Upper lobe of right lung (tissue), 1 donor: ENCODE results near the gene ACKR1. TPM values are rescaled to one million over a fixed set of nuclear protein-coding genes. Genes with fewer than 3 reads are reported as not detected.

Source experiments
- ATAC-seq: fragments of 200-7000 bp; cut with Tn5 transposase; one replicate; pipeline ENCODE4 v1.9.1; 2020; ENCODE audit warnings: mild to moderate bottlenecking, moderate library complexity
- DNase-seq: peaks from one replicate; pipeline ENCODE4 v3.0.0-alpha.2; 2020
- H3K27ac ChIP-seq: fragments of 200-600 bp; one replicate; pipeline ENCODE4 v1.8.0; 2022
- H3K27me3 ChIP-seq: fragments of 200-600 bp; one replicate; pipeline ENCODE4 v1.8.0; 2022; ENCODE audit warnings: mild to moderate bottlenecking
- H3K36me3 ChIP-seq: fragments of 200-600 bp; one replicate; pipeline ENCODE4 v1.8.0; 2022
- H3K4me1 ChIP-seq: fragments of 200-600 bp; one replicate; pipeline ENCODE4 v1.8.0; 2022
- H3K4me3 ChIP-seq: fragments of 200-600 bp; one replicate; pipeline ENCODE4 v1.8.0; 2022; ENCODE audit warnings: mild to moderate bottlenecking
- H3K9me3 ChIP-seq: fragments of 200-600 bp; one replicate; pipeline ENCODE4 v1.8.0; 2022
- intact Hi-C: fragments of 100-400 bp; cut with DNase I; formaldehyde crosslinking; loops from one replicate; pipeline ENCODE4 v1.11.0; 2022
- total RNA-seq: library from RNA; stranded (reverse); fragmentation: NEBNext Ultra II Directional; extraction: Animal tissue kit (Norgen Biotek cat#: 25700); gene quantifications from one replicate; pipeline ENCODE4 v1.2.1, GENCODE V29; 2021
- TF ChIP-seq, protein P1 (sequence below): fragments of 200-600 bp; IDR thresholded peaks from one replicate; pipeline ENCODE4 v1.8.0; 2022; ENCODE audit warnings: antibody characterized with exemption
- donor health status: DM: no; HTN: yes; CAD: no; lungs with severe emphysema.

Gene ACKR1
- total RNA-seq, 1 donor from 2014 or later = 146 TPM

- H3K4me3 ChIP-seq = no peak overlapping the region
- peaks cover 18% of the 10 kb centered on the region for H3K27me3 ChIP-seq
- DNase-seq = no peak
- TF ChIP-seq, protein P1, sequence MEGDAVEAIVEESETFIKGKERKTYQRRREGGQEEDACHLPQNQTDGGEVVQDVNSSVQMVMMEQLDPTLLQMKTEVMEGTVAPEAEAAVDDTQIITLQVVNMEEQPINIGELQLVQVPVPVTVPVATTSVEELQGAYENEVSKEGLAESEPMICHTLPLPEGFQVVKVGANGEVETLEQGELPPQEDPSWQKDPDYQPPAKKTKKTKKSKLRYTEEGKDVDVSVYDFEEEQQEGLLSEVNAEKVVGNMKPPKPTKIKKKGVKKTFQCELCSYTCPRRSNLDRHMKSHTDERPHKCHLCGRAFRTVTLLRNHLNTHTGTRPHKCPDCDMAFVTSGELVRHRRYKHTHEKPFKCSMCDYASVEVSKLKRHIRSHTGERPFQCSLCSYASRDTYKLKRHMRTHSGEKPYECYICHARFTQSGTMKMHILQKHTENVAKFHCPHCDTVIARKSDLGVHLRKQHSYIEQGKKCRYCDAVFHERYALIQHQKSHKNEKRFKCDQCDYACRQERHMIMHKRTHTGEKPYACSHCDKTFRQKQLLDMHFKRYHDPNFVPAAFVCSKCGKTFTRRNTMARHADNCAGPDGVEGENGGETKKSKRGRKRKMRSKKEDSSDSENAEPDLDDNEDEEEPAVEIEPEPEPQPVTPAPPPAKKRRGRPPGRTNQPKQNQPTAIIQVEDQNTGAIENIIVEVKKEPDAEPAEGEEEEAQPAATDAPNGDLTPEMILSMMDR = no peak
- H3K4me1 ChIP-seq = no peaks in the 10 kb centered on the region
- H3K36me3 ChIP-seq = no peaks in the 10 kb centered on the region
- intact Hi-C loops = loop anchor here (10.0 kb wide), 1 partner anchor 48 kb away; no protein-coding TSS in a partner anchor
- ATAC-seq = no peak
- no peak overlapping the region for H3K27ac ChIP-seq
- H3K9me3 ChIP-seq = no peaks in the 10 kb centered on the region
Measured at GRCh38 chr1:159212596-159212995, 7.9 kb downstream of the ACKR1 start.

- peak; percentile 80 for ATAC-seq
- TF ChIP-seq, protein P1 = peak; percentile 95
- DNase-seq = no peak
- H3K27me3 ChIP-seq = peaks cover 9% of the 10 kb centered on the region
- H3K4me1 ChIP-seq = no peaks in the 10 kb centered on the region
- no peak overlapping the region for H3K4me3 ChIP-seq
- intact Hi-C loops = loop anchor here (10.0 kb wide), 1 partner anchor 49 kb away; no protein-coding TSS in a partner anchor
- no peak overlapping the region for H3K27ac ChIP-seq
- no peaks in the 10 kb centered on the region for H3K9me3 ChIP-seq
- no peaks in the 10 kb centered on the region for H3K36me3 ChIP-seq
Measured at GRCh38 chr1:159214149-159214760, 9.6 kb downstream of the ACKR1 start.

DNA sequence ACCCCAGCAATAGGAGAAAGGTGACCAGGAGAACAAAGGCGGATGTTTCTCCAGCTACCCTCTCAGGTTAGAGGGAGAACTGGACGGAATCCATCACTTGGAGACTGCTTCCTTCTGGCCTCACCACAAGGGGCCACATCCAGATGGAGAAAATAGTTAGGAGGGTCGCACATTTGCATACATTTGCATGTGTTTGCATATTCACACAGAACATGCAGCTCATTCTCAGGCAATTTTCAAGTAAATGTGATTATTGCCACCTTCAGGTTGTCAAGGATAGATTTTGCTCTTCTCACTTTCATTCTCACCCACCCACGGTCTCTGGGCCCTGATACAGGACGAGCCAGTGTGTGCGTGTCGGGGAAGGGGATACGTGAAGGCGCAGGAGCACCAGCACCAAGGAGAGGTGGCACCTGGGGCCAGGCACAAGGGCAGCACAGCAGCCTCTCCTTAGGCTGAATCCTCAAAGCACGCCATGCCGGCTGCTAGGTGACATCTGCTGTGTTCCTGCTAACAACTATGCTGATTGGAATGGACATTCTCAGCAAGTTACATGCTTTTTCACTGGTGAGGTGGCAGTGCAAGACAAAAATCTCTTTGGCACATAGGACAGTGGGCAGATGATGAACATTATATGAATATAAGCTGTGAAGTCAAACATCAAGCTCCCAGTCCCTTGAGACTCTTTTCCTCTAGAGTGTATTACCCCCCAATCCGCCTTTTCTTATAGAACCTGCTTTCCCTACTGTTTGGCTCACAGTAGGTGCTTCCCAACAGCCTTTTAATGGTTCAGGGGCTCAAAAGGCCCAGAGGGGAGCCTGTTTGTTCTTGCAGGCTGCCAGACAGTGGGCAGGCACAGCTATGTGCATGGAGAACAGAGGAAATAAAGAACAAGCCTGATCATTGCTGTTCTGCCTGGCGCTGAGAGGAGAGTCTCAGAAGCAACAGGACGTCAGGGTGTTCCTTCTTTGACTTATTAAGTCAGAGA, 14.3 kb downstream of the ACKR1 start:
- Histone ChIP-seq H3K36me3 (no peaks in the 10 kb centered on the region), H3K4me1 (no peaks in the 10 kb centered on the region), H3K4me3 (no peak overlapping the region), H3K27ac (no peak overlapping the region), H3K27me3 (no peaks in the 10 kb centered on the region), H3K9me3 (no peaks in the 10 kb centered on the region)
- TF ChIP-seq, protein P1 = no peak
- intact Hi-C loops = loop anchor here (10.0 kb wide), 1 partner anchor 54 kb away; no protein-coding TSS in a partner anchor
- DNase-seq (no peak), ATAC-seq (no peak)

GRCh38 chr1:159222075-159222865, 17.6 kb downstream of the ACKR1 start:
- Histone ChIP-seq H3K27ac (no peak overlapping the region), H3K36me3 (no peaks in the 10 kb centered on the region), H3K4me3 (no peak overlapping the region), H3K9me3 (no peaks in the 10 kb centered on the region), H3K4me1 (no peaks in the 10 kb centered on the region), H3K27me3 (no peaks in the 10 kb centered on the region)
- intact Hi-C loops = no loop called here
- TF ChIP-seq, protein P1 = no peak
- no peak for DNase-seq
- ATAC-seq = no peak

DNA sequence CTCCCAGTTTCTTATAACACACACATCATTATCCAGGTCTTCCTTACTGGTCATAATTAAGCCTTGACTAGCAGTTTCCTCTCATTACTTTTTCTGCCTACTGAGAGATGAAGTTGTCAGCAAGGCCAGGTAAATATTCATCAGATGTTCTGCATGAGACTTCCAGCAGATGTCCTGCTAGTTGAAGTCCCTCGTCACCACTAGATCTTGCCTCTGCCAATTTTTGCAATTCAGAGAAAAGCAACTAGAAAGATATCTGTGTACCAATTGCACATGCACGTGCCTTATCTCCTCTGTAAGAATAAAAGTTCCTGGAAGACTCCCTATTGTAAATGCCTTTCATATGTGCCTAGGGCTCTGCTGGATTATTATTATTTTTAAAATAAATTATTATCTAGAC, 18.3 kb downstream of the ACKR1 start:
- H3K4me1 ChIP-seq = no peaks in the 10 kb centered on the region
- no peak overlapping the region for H3K27ac ChIP-seq

More for the DNA sequence above, 18.3 kb downstream of the ACKR1 start:
- TF ChIP-seq, protein P1 = no peak
- ATAC-seq = no peak
- Histone ChIP-seq H3K27me3 (no peaks in the 10 kb centered on the region), H3K4me3 (no peak overlapping the region), H3K36me3 (no peaks in the 10 kb centered on the region), H3K9me3 (no peaks in the 10 kb centered on the region)
- intact Hi-C loops = no loop called here
- no peak for DNase-seq
